Keratinocyte (primary cell): ENCODE measurements around the gene MYCBP2. TPM values are rescaled to one million over a fixed set of nuclear protein-coding genes. Genes with fewer than 3 reads are reported as not detected.

ENCODE experiments used
- DNase-seq: peaks from one replicate; pipeline ENCODE4 v3.0.0-alpha.2; 2011; ENCODE audit warnings: low read depth, missing footprints, low spot score
- FAIRE-seq: peaks from 2 replicates; lab custom pipeline; 2011; peaks lifted over from hg19 to GRCh38; lab: Jason Lieb, UNC
- H2AFZ ChIP-seq: 2 replicates; pipeline ENCODE4 v1.6.0; 2012; ENCODE audit warnings: low read length, control low read depth, inconsistent platforms; ENCODE audit not compliant: control insufficient read depth
- H3K27ac ChIP-seq: 2 replicates; pipeline ENCODE4 v1.5.1; 2011; ENCODE audit warnings: low read length; ENCODE audit not compliant: control insufficient read depth, insufficient read depth
- H3K27me3 ChIP-seq: 3 replicates; pipeline ENCODE4 v1.6.0; 2011; ENCODE audit warnings: low read length; ENCODE audit not compliant: control insufficient read depth, insufficient read depth; ENCODE audit errors: extremely low read depth
- H3K36me3 ChIP-seq, 2 experiments: 2 replicates in 1 of 2; 3 replicates in 1 of 2; pipeline ENCODE4 v1.5.1; 2011; ENCODE audit warnings: low read length in 2 of 2, mild to moderate bottlenecking in 1 of 2; ENCODE audit not compliant: control insufficient read depth in 2 of 2, insufficient read depth in 2 of 2; ENCODE audit errors: extremely low read depth in 1 of 2
- H3K4me1 ChIP-seq: 3 replicates; pipeline ENCODE4 v1.5.1; 2011; ENCODE audit warnings: low read length; ENCODE audit not compliant: control insufficient read depth, insufficient read depth; ENCODE audit errors: extremely low read depth
- H3K4me2 ChIP-seq: 3 replicates; pipeline ENCODE4 v1.6.0; 2011; ENCODE audit warnings: low read depth, low read length; ENCODE audit not compliant: control insufficient read depth, insufficient read depth; ENCODE audit errors: extremely low read depth
- H3K4me3 ChIP-seq, 3 experiments: fragments of 200-600 bp in 1 of 3; sonication (generic) in 1 of 3; 2 replicates in 2 of 3; 3 replicates in 1 of 3; pipeline ENCODE4 v1.5.1; 2011 to 2016; ENCODE audit warnings: low read length in 3 of 3, mild to moderate bottlenecking in 3 of 3, control low read depth in 2 of 3, inconsistent platforms in 1 of 3, low read depth in 1 of 3, mixed read lengths in 1 of 3, mixed run types in 1 of 3, moderate library complexity in 1 of 3; ENCODE audit not compliant: control insufficient read depth in 2 of 3, insufficient read depth in 2 of 3; ENCODE audit errors: extremely low read depth in 1 of 3
- H3K79me2 ChIP-seq: 2 replicates; pipeline ENCODE4 v1.6.0; 2012; ENCODE audit warnings: low read length; ENCODE audit not compliant: control insufficient read depth, insufficient read depth
- H3K9ac ChIP-seq: 3 replicates; pipeline ENCODE4 v1.6.0; 2011; ENCODE audit warnings: low read length; ENCODE audit not compliant: control insufficient read depth, insufficient read depth; ENCODE audit errors: extremely low read depth
- H3K9me1 ChIP-seq: 3 replicates; pipeline ENCODE4 v1.6.0; 2011; ENCODE audit warnings: low read length; ENCODE audit not compliant: control insufficient read depth, insufficient read depth; ENCODE audit errors: extremely low read depth
- H3K9me3 ChIP-seq: 2 replicates; pipeline ENCODE4 v1.5.1; 2012; ENCODE audit warnings: low read depth, low read length; ENCODE audit not compliant: control insufficient read depth
- H4K20me1 ChIP-seq: 3 replicates; pipeline ENCODE4 v1.6.0; 2011; ENCODE audit warnings: low read length; ENCODE audit not compliant: control insufficient read depth, insufficient read depth; ENCODE audit errors: extremely low read depth
- CTCF ChIP-seq, 3 experiments: IDR thresholded peaks in 1 of 3; conservative IDR thresholded peaks in 1 of 3; optimal IDR thresholded peaks in 1 of 3; 2 replicates in 2 of 3; 3 replicates in 1 of 3; pipeline versions ENCODE3 to v1.5.1; 2011; ENCODE audit warnings: low read length in 3 of 3, mild to moderate bottlenecking in 3 of 3, moderate library complexity in 2 of 3, control low read depth in 1 of 3, inconsistent platforms in 1 of 3; ENCODE audit not compliant: insufficient read depth in 2 of 3; ENCODE audit errors: extremely low read depth in 1 of 3
- EZH2 ChIP-seq: IDR thresholded peaks from one replicate; pipeline ENCODE4 v1.6.1; 2012; ENCODE audit warnings: inconsistent platforms, mild to moderate bottlenecking, low read length, moderate library complexity
- dilution Hi-C: fragments of 300-500 bp; cut with MboI; formaldehyde crosslinking; loops from one replicate; pipeline ENCODE4 v1.7.0; 2020; ENCODE audit warnings: low sequenced_read_pairs; ENCODE audit not compliant: extremely low pct_ligation_motif_present
- polyA plus RNA-seq, 5 experiments: library from polyadenylated mRNA; depleted of rRNA in 3 of 5; stranded (reverse) in 3 of 5; stranded (forward) in 1 of 5; unstranded in 1 of 5; fragments of >200 nt; gene quantifications; 1 replicate in 1 of 5; 2 replicates in 3 of 5; 3 replicates in 1 of 5; pipeline versions ENCODE4 v1.2.1 to v1.2.3, GENCODE V29; 2011 to 2012; ENCODE audit warnings: missing spikeins in 2 of 5, low read depth in 1 of 5, low replicate concordance in 1 of 5

MYCBP2 gene
- polyA plus RNA-seq, 1 donor (not counting 4 experiments of a cell fraction or from before 2014, with no cell fraction given): 43.8 TPM

DNA sequence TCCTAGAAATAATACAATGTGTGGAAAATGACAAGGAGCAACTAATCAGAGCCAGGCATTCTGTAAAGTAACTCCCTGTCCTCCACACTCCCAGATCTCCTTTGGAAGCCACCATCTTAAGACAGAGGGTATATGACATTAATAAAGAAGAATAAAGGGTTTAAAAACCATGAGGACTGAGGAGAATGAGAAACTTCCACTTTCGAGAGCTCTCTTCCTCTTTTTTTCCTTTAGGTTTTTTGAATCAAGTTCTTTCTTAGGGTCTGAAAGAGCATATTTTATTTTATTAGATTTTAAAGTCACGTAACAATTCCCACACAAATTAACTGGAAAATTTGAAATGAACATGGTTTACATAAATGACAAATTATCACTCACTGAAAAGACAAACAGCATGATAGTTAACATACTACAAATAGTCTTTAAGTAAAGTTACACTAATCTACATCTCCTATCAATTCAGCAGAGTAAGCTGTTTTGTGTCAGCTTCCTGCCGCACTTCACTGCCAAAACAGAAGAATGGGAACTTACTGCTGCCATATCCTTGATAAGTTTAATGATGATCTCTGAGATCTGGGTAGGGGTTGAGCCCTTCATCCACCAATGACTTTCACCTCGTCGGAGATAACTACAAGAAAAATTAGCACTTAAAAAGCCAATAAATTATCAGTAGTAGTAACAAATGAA, 261.3 kb downstream of the MYCBP2 start:
- H2AFZ ChIP-seq: no peak overlapping the region
- H3K27me3 ChIP-seq: no peaks in the 10 kb centered on the region
- TF ChIP-seq CTCF (optimal IDR thresholded peaks at IDR 0.05 in 1 of 3, IDR thresholded peaks at IDR 0.05 in 1 of 3, conservative IDR thresholded peaks at IDR 0.05 in 1 of 3; ENCODE audit: extremely low read depth in 1 of 3, insufficient read depth in 2 of 3, low read length in 3 of 3): no peak
- no peak for TF ChIP-seq EZH2
- H3K4me3 ChIP-seq: no peak overlapping the region
- no peaks in the 10 kb centered on the region for H4K20me1 ChIP-seq
- H3K9me1 ChIP-seq: no peaks in the 10 kb centered on the region
- no peaks in the 10 kb centered on the region for H3K79me2 ChIP-seq
- dilution Hi-C loops: no loop called here
- FAIRE-seq (no peak), DNase-seq (no peak)
- no peak overlapping the region for H3K27ac ChIP-seq
- no peak overlapping the region for H3K4me2 ChIP-seq
- peaks cover 9 to 10% of the 10 kb centered on the region in 2 experiments for H3K36me3 ChIP-seq
- no peak overlapping the region for H3K9ac ChIP-seq
- no peaks in the 10 kb centered on the region for H3K4me1 ChIP-seq
- H3K9me3 ChIP-seq: no peaks in the 10 kb centered on the region

- Histone ChIP-seq H3K9me3 (no peaks in the 10 kb centered on the region), H3K4me1 (no peaks in the 10 kb centered on the region)
Measured at GRCh38 chr13:77062097-77062496, 264.8 kb downstream of the MYCBP2 start.

More at GRCh38 chr13:77062097-77062496, 264.8 kb downstream of the MYCBP2 start:
- FAIRE-seq: peak; percentile 5
- no peaks in the 10 kb centered on the region for H3K9me1 ChIP-seq
- no peak overlapping the region for H3K9ac ChIP-seq
- TF ChIP-seq EZH2: no peak
- no peak for DNase-seq
- no peak overlapping the region for H3K4me2 ChIP-seq
- no peaks in the 10 kb centered on the region for H3K79me2 ChIP-seq
- H3K4me3 ChIP-seq: no peak overlapping the region
- no peak overlapping the region for H2AFZ ChIP-seq
- no peak overlapping the region for H3K27ac ChIP-seq
- dilution Hi-C loops: no loop called here
- H3K36me3 ChIP-seq: peaks cover 7 to 9% of the 10 kb centered on the region in 2 experiments
- H4K20me1 ChIP-seq: no peaks in the 10 kb centered on the region
- no peaks in the 10 kb centered on the region for H3K27me3 ChIP-seq
